K562 (cell line): Measurements from ENCODE around the gene IFT25. TPM values are rescaled to one million over a fixed set of nuclear protein-coding genes. Genes with fewer than 3 reads are reported as not detected.
"Not testable (repeated sequence)": the region's sequence is repeated elsewhere in the genome, so short reads cannot be mapped to it uniquely, and the experiment has no call there.

ENCODE experiments used
- ATAC-seq: fragments of 200-7000 bp; cut with Tn5 transposase; 3 replicates; pipeline ENCODE4 v1.9.1; 2020; ENCODE audit warnings: moderate library complexity
- BruUV-seq: library from RNA; stranded (reverse); fragments of 400-500 nt; replicated peaks from 2 replicates; lab custom pipeline; 2021; lab: Mats Ljungman, UMichigan
- CTCF ChIA-PET: fragments of 300-600 bp; formaldehyde crosslinking; extraction: SDS; loops from one replicate; lab custom pipeline; 2021; ENCODE audit warnings: low intra/inter-chr PET ratio; lab: Yijun Ruan, JAX
- POLR2A ChIA-PET: fragments of 300-600, 350-650 bp; sonication (Branson Sonifier 250); formaldehyde crosslinking; extraction: SDS; loops from one replicate; lab custom pipeline; 2021; ENCODE audit warnings: antibody characterized with exemption, inconsistent platforms; lab: Yijun Ruan, JAX
- DNase-seq, 4 experiments: peaks; one replicate each; pipeline versions ENCODE4 v3.0.0 to v3.0.0-alpha.2; 2011 to 2018; ENCODE audit warnings: low spot score in 3 of 4, mixed read lengths in 3 of 4; ENCODE audit errors: extremely low read depth in 1 of 4
- FAIRE-seq: peaks from 2 replicates; lab custom pipeline; 2011; peaks lifted over from hg19 to GRCh38; lab: Jason Lieb, UNC
- H2AFZ ChIP-seq: 2 replicates; pipeline ENCODE4 v1.6.0; 2011; ENCODE audit warnings: low read depth, low read length, control low read depth, inconsistent platforms
- H3K27ac ChIP-seq: fragments of 200-600 bp; 3 replicates; pipeline ENCODE4 v1.8.0; 2011; ENCODE audit warnings: low read depth, mild to moderate bottlenecking, control low read depth, inconsistent platforms, low read length, moderate library complexity, mixed read lengths; ENCODE audit errors: extremely low read depth
- H3K27me3 ChIP-seq, 2 experiments: fragments of 300-600 bp in 1 of 2; 2 replicates in 1 of 2; 3 replicates in 1 of 2; pipeline versions ENCODE4 v1.6.0 to v1.8.0; 2011; ENCODE audit warnings: inconsistent platforms in 2 of 2, low read length in 2 of 2, mild to moderate bottlenecking in 1 of 2, mixed read lengths in 1 of 2, moderate library complexity in 1 of 2; ENCODE audit not compliant: control insufficient read depth in 2 of 2, insufficient read depth in 2 of 2
- H3K36me3 ChIP-seq: fragments of 300-600 bp; 3 replicates; pipeline ENCODE4 v1.8.0; 2011; ENCODE audit warnings: mild to moderate bottlenecking, low read length, inconsistent platforms; ENCODE audit not compliant: control insufficient read depth, insufficient read depth
- H3K4me1 ChIP-seq, 2 experiments: fragments of 200-600 bp in 1 of 2; replicated peaks in 1 of 2; 2 replicates in 1 of 2; 3 replicates in 1 of 2; pipeline versions ENCODE4 v1.5.1 to v1.8.0; 2011; ENCODE audit warnings: inconsistent platforms in 2 of 2, low read length in 2 of 2, mild to moderate bottlenecking in 1 of 2, mixed read lengths in 1 of 2, moderate library complexity in 1 of 2; ENCODE audit not compliant: control insufficient read depth in 2 of 2, insufficient read depth in 2 of 2
- H3K4me2 ChIP-seq: 2 replicates; pipeline ENCODE4 v1.6.1; 2011; ENCODE audit warnings: low read length, control low read depth, inconsistent platforms, mixed read lengths; ENCODE audit not compliant: insufficient read depth
- H3K4me3 ChIP-seq: fragments of 200-600 bp; sonication (generic), shearing (Covaris generic); 2 replicates; pipeline ENCODE4 v1.5.1; 2016; ENCODE audit warnings: control low read depth, inconsistent platforms
- H3K79me2 ChIP-seq: fragments of 200-600 bp; 3 replicates; pipeline ENCODE4 v1.8.0; 2011; ENCODE audit warnings: low read length, inconsistent platforms; ENCODE audit not compliant: control insufficient read depth, insufficient read depth
- H3K9ac ChIP-seq, 2 experiments: 2 replicates each; pipeline versions ENCODE4 v1.6.0 to v1.6.1; 2011; ENCODE audit warnings: low read depth in 2 of 2, low read length in 2 of 2, control low read depth in 1 of 2, inconsistent platforms in 1 of 2, mild to moderate bottlenecking in 1 of 2, mixed read lengths in 1 of 2; ENCODE audit not compliant: insufficient read depth in 1 of 2
- H3K9me1 ChIP-seq: one replicate; pipeline ENCODE4 v1.6.0; 2011; ENCODE audit warnings: inconsistent platforms, mild to moderate bottlenecking, low read length, moderate library complexity; ENCODE audit not compliant: control insufficient read depth, insufficient read depth
- H3K9me3 ChIP-seq: replicated peaks from 2 replicates; pipeline ENCODE4 v1.5.1; 2011; ENCODE audit warnings: low read depth, low read length, inconsistent platforms; ENCODE audit not compliant: control insufficient read depth, insufficient read depth
- H4K20me1 ChIP-seq: replicated peaks from 2 replicates; pipeline ENCODE4 v1.6.1; 2011; ENCODE audit warnings: low read length, inconsistent platforms, mixed read lengths; ENCODE audit not compliant: control insufficient read depth, insufficient read depth
- BCOR ChIP-seq: fragments of 450-650 bp; IDR thresholded peaks from 2 replicates; pipeline ENCODE4 v1.6.1; 2016
- C11orf30 ChIP-seq: fragments of 450-650 bp; IDR thresholded peaks from 2 replicates; pipeline ENCODE4 v1.6.1; 2016; ENCODE audit warnings: low read depth, mild to moderate bottlenecking
- HMG20B ChIP-seq: fragments of 250-450 bp; sonication (Bioruptor Pico); IDR thresholded peaks from 2 replicates; pipeline ENCODE4 v1.5.0; 2021; ENCODE audit warnings: mild to moderate bottlenecking
- KDM1A ChIP-seq, 2 experiments: fragments of 450-650 bp; IDR thresholded peaks; 2 replicates each; pipeline ENCODE4 v1.6.1; 2016; ENCODE audit warnings: mild to moderate bottlenecking in 2 of 2
- NBN ChIP-seq: fragments of 450-650 bp; IDR thresholded peaks from 2 replicates; pipeline ENCODE4 v1.6.1; 2016; ENCODE audit warnings: low read depth, mild to moderate bottlenecking
- RAD21 ChIP-seq, 2 experiments: fragments of 250-450 bp in 1 of 2; fragments of 450-650 bp in 1 of 2; sonication (Bioruptor Pico) in 1 of 2; formaldehyde crosslinking in 1 of 2; IDR thresholded peaks in 1 of 2; conservative IDR thresholded peaks in 1 of 2; 2 replicates each; pipeline versions ENCODE4 v1.4.0 to v1.8.0; 2020 to 2022; ENCODE audit warnings: mild to moderate bottlenecking in 2 of 2, moderate library complexity in 1 of 2
- RBM25 ChIP-seq: fragments of 200-400 bp; formaldehyde crosslinking; IDR thresholded peaks from 2 replicates; pipeline ENCODE4 v1.6.1; 2018; ENCODE audit warnings: low read length, low read depth, moderate library complexity; ENCODE audit not compliant: severe bottlenecking
- SMC3 ChIP-seq: conservative IDR thresholded peaks from 2 replicates; pipeline ENCODE4 v1.6.1; 2011; ENCODE audit warnings: low read depth, low read length, improper control_type of control experiment; ENCODE audit not compliant: insufficient read depth
- TEAD1 ChIP-seq, 2 experiments: fragments of 450-650 bp in 1 of 2; sonication (generic) in 1 of 2; formaldehyde crosslinking; IDR thresholded peaks; 2 replicates each; pipeline versions ENCODE4 v1.4.0 to v1.8.0; 2020 to 2022; ENCODE audit warnings: mild to moderate bottlenecking in 2 of 2, missing genetic modification reagents in 1 of 2
- ZNF146 ChIP-seq: IDR thresholded peaks from one replicate; pipeline ENCODE4 v1.6.1; 2018; ENCODE audit warnings: missing compliant biosample characterization; ENCODE audit not compliant: unreplicated experiment
- ZNF253 ChIP-seq: fragments of 250-450 bp; sonication (Bioruptor Pico); conservative IDR thresholded peaks from 2 replicates; pipeline ENCODE4 v1.6.1; 2021; ENCODE audit warnings: mild to moderate bottlenecking
- WGBS: fragments of 100-300 bp; shearing (Covaris generic); methylation state at CpG from one replicate; pipeline ENCODE4 v1.1.6; 2016; ENCODE audit warnings: low coverage, mixed read lengths; ENCODE audit not compliant: insufficient coverage; ENCODE audit errors: missing lambda C conversion rate; 5-methylcytosine and 5-hydroxymethylcytosine counted together
- in situ Hi-C: fragments of 300-500 bp; cut with MboI; formaldehyde crosslinking; loops from 4 replicates; pipeline ENCODE4 v1.15.0; 2018; ENCODE audit warnings: inconsistent platforms, mixed read lengths
- intact Hi-C: fragments of 100-400 bp; cut with micrococcal nuclease; formaldehyde crosslinking; loops from 2 replicates; pipeline ENCODE4 v1.14.2; 2022
- polyA plus RNA-seq, 8 experiments: library from polyadenylated mRNA; depleted of rRNA in 4 of 8; stranded (reverse) in 5 of 8; unstranded in 3 of 8; fragments of >200 nt; fragmentation: Nextera tagmentation in 2 of 8; fragmentation: Illumina TruSeq in 1 of 8; extraction: Ambion mirVana in 2 of 8; extraction: Trizol in 1 of 8; gene quantifications; 2 replicates each; pipeline versions ENCODE4 v1.2.1 to v1.2.3, GENCODE V29; 2011 to 2014; ENCODE audit warnings: inconsistent platforms in 1 of 8, missing spikeins in 1 of 8
- total RNA-seq, 7 experiments: library from RNA; depleted of rRNA in 6 of 7; stranded (reverse); fragments of >200 nt in 6 of 7; fragmentation: Illumina TruSeq in 2 of 7; extraction: Trizol in 2 of 7; gene quantifications; 2 replicates each; pipeline versions ENCODE4 v1.2.1 to v1.2.3, GENCODE V29; 2011 to 2021; ENCODE audit warnings: low replicate concordance in 1 of 7
- TF ChIP-seq, protein P1 (sequence below): fragments of 200-800 bp; sonication (Bioruptor generic); IDR thresholded peaks from 2 replicates; pipeline ENCODE4 v1.6.1; 2017; ENCODE audit warnings: missing genetic modification characterization, missing compliant biosample characterization

The IFT25 gene
- total and polyA plus RNA-seq, 9 of the 15 experiments (the other 6 are each of a cell fraction or from before 2014, with no cell fraction given) = 93.6 to 209 (median 167) TPM

DNA sequence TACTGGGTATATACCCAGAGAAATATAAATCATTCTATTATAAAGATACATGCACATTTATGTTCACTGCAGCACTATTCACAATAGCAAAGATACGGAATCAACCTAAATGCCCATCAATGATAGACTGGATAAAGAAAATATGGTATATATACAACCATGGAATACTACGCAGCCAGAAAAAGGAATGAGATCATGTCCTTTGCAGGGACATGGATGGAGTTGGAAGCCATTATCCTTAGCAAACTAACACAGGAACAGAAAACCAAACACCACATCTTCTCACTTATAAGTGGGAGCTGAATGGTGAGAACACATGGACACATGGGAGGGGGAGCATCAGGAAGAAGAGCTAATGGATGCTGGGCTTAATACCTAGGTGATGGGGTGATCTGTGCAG lies 63.6 kb downstream of the IFT25 start:
- H3K4me3 ChIP-seq, H3K9me1 ChIP-seq, BruUV-seq, ATAC-seq, H3K27ac ChIP-seq, H3K4me2 ChIP-seq, H3K9me3 ChIP-seq, DNase-seq, FAIRE-seq, H2AFZ ChIP-seq, H3K79me2 ChIP-seq, H3K4me1 ChIP-seq, H4K20me1 ChIP-seq, H3K9ac ChIP-seq, intact Hi-C loops, POLR2A ChIA-PET, CTCF ChIA-PET, H3K27me3 ChIP-seq: not testable (repeated sequence)
- peaks cover 22% of the 10 kb centered on the region for H3K36me3 ChIP-seq
- peak; percentile 50 for TF ChIP-seq BCOR
- TF ChIP-seq RBM25 = peak; percentile 49
- TF ChIP-seq ZNF146 = peak; percentile 88
- peak in 1 of 2 experiments; percentile 31; a peak in 1 of 4 replicates for TF ChIP-seq KDM1A (IDR thresholded peaks at IDR 0.05)
- in situ Hi-C loops = loop anchor here (5.0 kb wide), 1 partner anchor 80 kb away; no protein-coding TSS in a partner anchor
- WGBS = 71% methylated on average over 2 of the region's 2 CpGs

DNA sequence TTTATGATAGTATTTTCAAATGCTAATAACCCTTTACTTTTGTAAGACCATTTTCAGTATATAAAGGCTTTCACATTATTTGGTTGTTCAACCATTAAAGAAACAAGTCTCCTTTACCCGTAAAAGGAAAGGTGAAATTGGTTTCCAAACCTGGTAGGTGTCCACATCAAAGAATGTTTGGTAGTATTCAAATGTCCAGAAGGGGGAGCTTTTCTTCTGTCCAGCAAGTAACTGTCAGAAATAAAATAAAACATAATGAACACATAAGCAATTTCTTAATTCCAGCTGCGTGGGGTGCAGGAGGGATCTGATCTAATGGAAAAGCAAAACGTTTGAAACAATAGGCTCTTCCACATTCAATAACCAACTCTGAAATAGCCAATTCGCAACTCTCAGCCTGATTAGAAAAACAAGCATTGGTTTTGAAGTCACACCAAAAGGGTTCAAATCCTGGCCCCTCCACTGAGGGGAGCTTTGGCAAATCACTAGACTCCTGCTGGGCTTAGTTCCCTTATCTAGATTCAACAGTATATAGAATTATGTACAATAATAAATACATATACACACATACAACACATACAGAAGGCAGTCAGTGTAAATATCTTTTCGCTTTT lies 66.9 kb downstream of the IFT25 start:
- ChIA-PET CTCF (interaction anchor here (1.4 to 2.5 kb wide), 3 partner anchors 71 to 82 kb away, joined by 7 to 18 read pairs (median 9); no protein-coding TSS in a partner anchor), POLR2A (interaction anchor here (0.8 to 2.0 kb wide), 6 partner anchors 8 to 70 kb away, joined by 3 to 6 read pairs (median 4); no protein-coding TSS in a partner anchor)
- 0 out of 2 replicates have a peak overlapping the region, but pooled peaks have one; percentile 18 for H2AFZ ChIP-seq
- in situ Hi-C loops (no loop called here), intact Hi-C loops (loop anchor here (1.0 kb wide), 1 partner anchor 71 kb away; no protein-coding TSS in a partner anchor)
- H4K20me1 ChIP-seq = no peaks in the 10 kb centered on the region; the same call in 1 of the 2 replicates
- H3K79me2 ChIP-seq = no peaks in the 10 kb centered on the region
- H3K4me3 ChIP-seq = no peak overlapping the region
- BruUV-seq = no TSS peak
- 38% methylated on average over 5 of the region's 5 CpGs for WGBS
- peak; percentile 86 for ATAC-seq
- no peak overlapping the region for H3K4me2 ChIP-seq
- no peak overlapping the region for H3K27ac ChIP-seq
- no peaks in the 10 kb centered on the region for H3K9me3 ChIP-seq
- DNase-seq = peak; percentile 34 to 66 (median 45)
- FAIRE-seq = peak; percentile 23
- H3K9ac ChIP-seq = no peak overlapping the region
- no peaks in the 10 kb centered on the region for H3K27me3 ChIP-seq
- H3K4me1 ChIP-seq = no peaks in the 10 kb centered on the region
- no peaks in the 10 kb centered on the region for H3K9me1 ChIP-seq
- H3K36me3 ChIP-seq = peaks cover 23% of the 10 kb centered on the region
- TF ChIP-seq C11orf30 (no peak), RAD21 (CRISPR knock-in tag; conservative IDR thresholded peaks at IDR 0.05 in 1 of 2, IDR thresholded peaks at IDR 0.05 in 1 of 2) (peak; percentile 66 to 83), SMC3 (peak; percentile 71), TEAD1 (CRISPR knock-in tag; IDR thresholded peaks at IDR 0.05) (peak in 1 of 2 experiments; percentile 49; a peak in 1 of 4 replicates), NBN (0 out of 2 replicates have a peak, but pooled peaks have one; percentile 39), HMG20B (CRISPR knock-in tag) (no peak), ZNF253 (no peak)
- TF ChIP-seq, protein P1, sequence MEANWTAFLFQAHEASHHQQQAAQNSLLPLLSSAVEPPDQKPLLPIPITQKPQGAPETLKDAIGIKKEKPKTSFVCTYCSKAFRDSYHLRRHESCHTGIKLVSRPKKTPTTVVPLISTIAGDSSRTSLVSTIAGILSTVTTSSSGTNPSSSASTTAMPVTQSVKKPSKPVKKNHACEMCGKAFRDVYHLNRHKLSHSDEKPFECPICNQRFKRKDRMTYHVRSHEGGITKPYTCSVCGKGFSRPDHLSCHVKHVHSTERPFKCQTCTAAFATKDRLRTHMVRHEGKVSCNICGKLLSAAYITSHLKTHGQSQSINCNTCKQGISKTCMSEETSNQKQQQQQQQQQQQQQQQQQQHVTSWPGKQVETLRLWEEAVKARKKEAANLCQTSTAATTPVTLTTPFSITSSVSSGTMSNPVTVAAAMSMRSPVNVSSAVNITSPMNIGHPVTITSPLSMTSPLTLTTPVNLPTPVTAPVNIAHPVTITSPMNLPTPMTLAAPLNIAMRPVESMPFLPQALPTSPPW = no peak
